GM12878 (cell line): ENCODE results near the gene SHC4. TPM values are rescaled to one million over a fixed set of nuclear protein-coding genes. Genes with fewer than 3 reads are reported as not detected.

Experiments
- EGR1 ChIP-seq, 2 experiments: IDR thresholded peaks; 1 replicate in 1 of 2; 2 replicates in 1 of 2; pipeline ENCODE4 v1.6.1; 2011 to 2012; ENCODE audit warnings: low read depth in 2 of 2, low read length in 2 of 2, borderline replicate concordance in 1 of 2, mild to moderate bottlenecking in 1 of 2, moderate library complexity in 1 of 2
- FOXM1 ChIP-seq: IDR thresholded peaks from 2 replicates; pipeline ENCODE4 v1.6.1; 2012; ENCODE audit warnings: low read depth, mild to moderate bottlenecking, inconsistent platforms, low read length, moderate library complexity
- IRF4 ChIP-seq: IDR thresholded peaks from 2 replicates; pipeline ENCODE4 v1.6.1; 2011; ENCODE audit warnings: low read depth, low read length
- JUNB ChIP-seq: IDR thresholded peaks from 2 replicates; pipeline ENCODE4 v1.6.1; 2016; ENCODE audit warnings: antibody characterized with exemption, mild to moderate bottlenecking
- MEF2B ChIP-seq: fragments of 450-650 bp; IDR thresholded peaks from 2 replicates; pipeline ENCODE4 v1.6.1; 2018; ENCODE audit warnings: mild to moderate bottlenecking, moderate library complexity; ENCODE audit not compliant: partially characterized antibody, poor library complexity, severe bottlenecking
- MTA3 ChIP-seq: IDR thresholded peaks from 2 replicates; pipeline ENCODE4 v1.6.1; 2012; ENCODE audit warnings: low read length, inconsistent platforms, borderline replicate concordance
- MXI1 ChIP-seq: fragments of 150-350 bp; IDR thresholded peaks from 2 replicates; pipeline ENCODE4 v1.6.1; 2011; ENCODE audit warnings: low read depth, mild to moderate bottlenecking, inconsistent platforms, low read length, improper control_type of control experiment
- MYC ChIP-seq: IDR thresholded peaks from 2 replicates; pipeline ENCODE4 v1.6.1; 2011; ENCODE audit warnings: mild to moderate bottlenecking, low read length, moderate library complexity, inconsistent platforms; ENCODE audit not compliant: insufficient read depth, insufficient replicate concordance, insufficient read length, severe bottlenecking
- NFIC ChIP-seq: IDR thresholded peaks from 2 replicates; pipeline ENCODE4 v1.6.1; 2012; ENCODE audit warnings: low read depth, mild to moderate bottlenecking, inconsistent platforms, low read length, moderate library complexity
- NFYB ChIP-seq: IDR thresholded peaks from 2 replicates; pipeline ENCODE4 v1.6.1; 2011; ENCODE audit warnings: low read depth, mild to moderate bottlenecking, low read length, improper control_type of control experiment, moderate library complexity; ENCODE audit not compliant: insufficient read depth
- NR2F1 ChIP-seq: fragments of 450-650 bp; conservative IDR thresholded peaks from 2 replicates; pipeline ENCODE4 v1.6.1; 2017; ENCODE audit warnings: mild to moderate bottlenecking
- POLR2A ChIP-seq: IDR thresholded peaks from 2 replicates; pipeline ENCODE4 v1.6.1; 2011; ENCODE audit warnings: low read depth, mild to moderate bottlenecking, low read length
- RBBP5 ChIP-seq: fragments of 200-600 bp; sonication (generic); conservative IDR thresholded peaks from 2 replicates; pipeline ENCODE4 v1.6.1; 2016
- RCOR1 ChIP-seq: conservative IDR thresholded peaks from 2 replicates; pipeline ENCODE4 v1.6.1; 2012; ENCODE audit warnings: low read depth, low read length, improper control_type of control experiment
- SP1 ChIP-seq: IDR thresholded peaks from one replicate; pipeline ENCODE4 v1.6.1; 2011; ENCODE audit warnings: low read depth, low read length
- SPI1 ChIP-seq: IDR thresholded peaks from 2 replicates; pipeline ENCODE4 v1.6.1; 2011; ENCODE audit warnings: low read depth, mild to moderate bottlenecking, low read length, moderate library complexity, borderline replicate concordance; ENCODE audit not compliant: insufficient read depth
- STAT3 ChIP-seq: IDR thresholded peaks from 2 replicates; pipeline ENCODE4 v1.6.1; 2011; ENCODE audit warnings: low read depth, low read length, improper control_type of control experiment
- WRNIP1 ChIP-seq: IDR thresholded peaks from 2 replicates; pipeline ENCODE4 v1.6.1; 2011; ENCODE audit warnings: low read depth, low read length, improper control_type of control experiment, borderline replicate concordance
- ZBED1 ChIP-seq: IDR thresholded peaks from 2 replicates; pipeline ENCODE4 v1.6.1; 2016; ENCODE audit warnings: borderline replicate concordance
- ZNF207 ChIP-seq: fragments of 450-650 bp; IDR thresholded peaks from 2 replicates; pipeline ENCODE4 v1.6.1; 2014; ENCODE audit warnings: antibody characterized with exemption, mild to moderate bottlenecking, borderline replicate concordance
- ZNF24 ChIP-seq: fragments of 450-650 bp; IDR thresholded peaks from 2 replicates; pipeline ENCODE4 v1.6.1; 2017; ENCODE audit warnings: antibody characterized with exemption, mild to moderate bottlenecking
- ZNF622 ChIP-seq: fragments of 450-650 bp; IDR thresholded peaks from 2 replicates; pipeline ENCODE4 v1.6.1; 2017; ENCODE audit warnings: mild to moderate bottlenecking, inconsistent platforms
- polyA plus RNA-seq, 11 experiments: library from polyadenylated mRNA; depleted of rRNA in 4 of 11; unstranded in 6 of 11; stranded (reverse) in 5 of 11; fragments of >200 nt; fragmentation: Nextera tagmentation in 4 of 11; fragmentation: Illumina TruSeq in 1 of 11; extraction: Ambion mirVana in 4 of 11; extraction: Trizol in 1 of 11; gene quantifications; 1 replicate in 1 of 11; 2 replicates in 10 of 11; pipeline versions ENCODE4 v1.2.1 to v1.2.3, GENCODE V29; 2011 to 2016; ENCODE audit warnings: inconsistent platforms in 2 of 11, missing spikeins in 2 of 11, low read depth in 1 of 11
- total RNA-seq, 4 experiments: library from RNA; depleted of rRNA in 3 of 4; stranded (reverse); fragments of >200 nt in 3 of 4; fragmentation: Illumina TruSeq in 1 of 4; extraction: Trizol in 1 of 4; gene quantifications; 2 replicates each; pipeline versions ENCODE4 v1.2.1 to v1.2.3, GENCODE V29; 2013 to 2021
- TF ChIP-seq, protein P1 (sequence below): fragments of 450-650 bp; IDR thresholded peaks from 2 replicates; pipeline ENCODE4 v1.6.1; 2016; ENCODE audit warnings: mild to moderate bottlenecking
- TF ChIP-seq, protein P2 (sequence below): fragments of 450-650 bp; conservative IDR thresholded peaks from 2 replicates; pipeline ENCODE4 v1.6.1; 2017; ENCODE audit warnings: mild to moderate bottlenecking, moderate library complexity
- TF ChIP-seq, protein P3 (sequence below), 3 experiments: IDR thresholded peaks in 2 of 3; conservative IDR thresholded peaks in 1 of 3; 2 replicates each; pipeline ENCODE4 v1.5.1; 2011; ENCODE audit warnings: low read depth in 3 of 3, low read length in 3 of 3, mild to moderate bottlenecking in 3 of 3, control low read depth in 2 of 3, moderate library complexity in 2 of 3, inconsistent platforms in 1 of 3, mixed read lengths in 1 of 3; ENCODE audit not compliant: control insufficient read depth in 2 of 3, insufficient read depth in 1 of 3; ENCODE audit errors: extremely low read depth in 1 of 3

SHC4 gene
- total and polyA plus RNA-seq, 10 of the 15 experiments (the other 5 are each of a cell fraction or from before 2014, with no cell fraction given), result 0.04 to 0.87 (median 0.14) TPM

DNA sequence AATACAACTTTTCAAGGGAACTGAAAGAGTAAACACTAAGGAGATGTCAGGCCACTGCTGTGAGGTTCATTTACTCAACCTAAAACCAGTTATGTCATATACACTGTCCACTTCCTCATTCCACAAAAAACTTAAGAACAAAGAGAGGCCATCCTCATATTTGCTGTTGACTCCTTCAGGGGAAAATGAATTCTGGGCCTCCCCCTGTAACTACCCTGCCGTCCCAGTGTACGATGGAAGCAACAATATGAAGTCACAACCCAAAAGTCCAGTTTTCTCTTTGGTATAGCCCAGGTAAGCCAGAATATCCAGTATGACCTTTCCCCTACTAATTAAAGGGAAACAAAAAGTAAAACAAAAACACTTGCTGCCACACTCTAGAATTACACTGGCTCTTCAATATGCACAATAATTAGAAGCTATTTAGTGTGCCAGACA, 169.0 kb downstream of the SHC4 start (continued):
- TF ChIP-seq WRNIP1 (no peak), FOXM1 (peak; percentile 55; the same call in 1 of the 2 replicates), ZNF24 (peak; percentile 83), POLR2A (no peak), RBBP5 (peak; percentile 95), SPI1 (peak; percentile 99), NFYB (no peak), SP1 (peak; percentile 78), ZBED1 (no peak), ZNF622 (no peak), RCOR1 (no peak; the same call in 1 of the 2 replicates), NR2F1 (peak; percentile 91), NFIC (peak; percentile 86), IRF4 (peak; percentile 97), EGR1 (IDR thresholded peaks at IDR 0.05; ENCODE audit: borderline replicate concordance in 1 of 2, low read depth in 2 of 2, low read length in 2 of 2) (no peak), MTA3 (peak; percentile 77; the same call in 1 of the 2 replicates), STAT3 (peak; percentile 94; the same call in 1 of the 2 replicates), MYC (no peak), MXI1 (peak; percentile 48), MEF2B (peak; percentile 4), ZNF207 (0 out of 2 replicates have a peak, but pooled peaks have one; percentile 16), JUNB (peak; percentile 95)
- TF ChIP-seq, protein P1, sequence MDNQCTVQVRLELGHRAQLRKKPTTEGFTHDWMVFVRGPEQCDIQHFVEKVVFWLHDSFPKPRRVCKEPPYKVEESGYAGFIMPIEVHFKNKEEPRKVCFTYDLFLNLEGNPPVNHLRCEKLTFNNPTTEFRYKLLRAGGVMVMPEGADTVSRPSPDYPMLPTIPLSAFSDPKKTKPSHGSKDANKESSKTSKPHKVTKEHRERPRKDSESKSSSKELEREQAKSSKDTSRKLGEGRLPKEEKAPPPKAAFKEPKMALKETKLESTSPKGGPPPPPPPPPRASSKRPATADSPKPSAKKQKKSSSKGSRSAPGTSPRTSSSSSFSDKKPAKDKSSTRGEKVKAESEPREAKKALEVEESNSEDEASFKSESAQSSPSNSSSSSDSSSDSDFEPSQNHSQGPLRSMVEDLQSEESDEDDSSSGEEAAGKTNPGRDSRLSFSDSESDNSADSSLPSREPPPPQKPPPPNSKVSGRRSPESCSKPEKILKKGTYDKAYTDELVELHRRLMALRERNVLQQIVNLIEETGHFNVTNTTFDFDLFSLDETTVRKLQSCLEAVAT, result peak; percentile 82
- TF ChIP-seq, protein P2, sequence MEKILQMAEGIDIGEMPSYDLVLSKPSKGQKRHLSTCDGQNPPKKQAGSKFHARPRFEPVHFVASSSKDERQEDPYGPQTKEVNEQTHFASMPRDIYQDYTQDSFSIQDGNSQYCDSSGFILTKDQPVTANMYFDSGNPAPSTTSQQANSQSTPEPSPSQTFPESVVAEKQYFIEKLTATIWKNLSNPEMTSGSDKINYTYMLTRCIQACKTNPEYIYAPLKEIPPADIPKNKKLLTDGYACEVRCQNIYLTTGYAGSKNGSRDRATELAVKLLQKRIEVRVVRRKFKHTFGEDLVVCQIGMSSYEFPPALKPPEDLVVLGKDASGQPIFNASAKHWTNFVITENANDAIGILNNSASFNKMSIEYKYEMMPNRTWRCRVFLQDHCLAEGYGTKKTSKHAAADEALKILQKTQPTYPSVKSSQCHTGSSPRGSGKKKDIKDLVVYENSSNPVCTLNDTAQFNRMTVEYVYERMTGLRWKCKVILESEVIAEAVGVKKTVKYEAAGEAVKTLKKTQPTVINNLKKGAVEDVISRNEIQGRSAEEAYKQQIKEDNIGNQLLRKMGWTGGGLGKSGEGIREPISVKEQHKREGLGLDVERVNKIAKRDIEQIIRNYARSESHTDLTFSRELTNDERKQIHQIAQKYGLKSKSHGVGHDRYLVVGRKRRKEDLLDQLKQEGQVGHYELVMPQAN, result no peak
- TF ChIP-seq, protein P3, sequence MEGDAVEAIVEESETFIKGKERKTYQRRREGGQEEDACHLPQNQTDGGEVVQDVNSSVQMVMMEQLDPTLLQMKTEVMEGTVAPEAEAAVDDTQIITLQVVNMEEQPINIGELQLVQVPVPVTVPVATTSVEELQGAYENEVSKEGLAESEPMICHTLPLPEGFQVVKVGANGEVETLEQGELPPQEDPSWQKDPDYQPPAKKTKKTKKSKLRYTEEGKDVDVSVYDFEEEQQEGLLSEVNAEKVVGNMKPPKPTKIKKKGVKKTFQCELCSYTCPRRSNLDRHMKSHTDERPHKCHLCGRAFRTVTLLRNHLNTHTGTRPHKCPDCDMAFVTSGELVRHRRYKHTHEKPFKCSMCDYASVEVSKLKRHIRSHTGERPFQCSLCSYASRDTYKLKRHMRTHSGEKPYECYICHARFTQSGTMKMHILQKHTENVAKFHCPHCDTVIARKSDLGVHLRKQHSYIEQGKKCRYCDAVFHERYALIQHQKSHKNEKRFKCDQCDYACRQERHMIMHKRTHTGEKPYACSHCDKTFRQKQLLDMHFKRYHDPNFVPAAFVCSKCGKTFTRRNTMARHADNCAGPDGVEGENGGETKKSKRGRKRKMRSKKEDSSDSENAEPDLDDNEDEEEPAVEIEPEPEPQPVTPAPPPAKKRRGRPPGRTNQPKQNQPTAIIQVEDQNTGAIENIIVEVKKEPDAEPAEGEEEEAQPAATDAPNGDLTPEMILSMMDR (IDR thresholded peaks at IDR 0.05 in 2 of 3, conservative IDR thresholded peaks at IDR 0.05 in 1 of 3; ENCODE audit: control insufficient read depth in 2 of 3, extremely low read depth in 1 of 3, insufficient read depth in 1 of 3, low read depth in 3 of 3, low read length in 3 of 3), result no peak
